BJ (cell line): ENCODE data around the gene LRG1. TPM values are rescaled to one million over a fixed set of nuclear protein-coding genes. Genes with fewer than 3 reads are reported as not detected.

ENCODE experiments used
- CTCF ChIA-PET: fragments of 350-600 bp; formaldehyde crosslinking; extraction: SDS; loops from one replicate; lab custom pipeline; 2021; ENCODE audit warnings: antibody characterized with exemption, inconsistent platforms; lab: Yijun Ruan, JAX
- POLR2A ChIA-PET: fragments of 300-600 bp; sonication (Branson Sonifier 250); formaldehyde crosslinking; extraction: SDS; loops from one replicate; lab custom pipeline; 2021; ENCODE audit warnings: antibody characterized with exemption; lab: Charles Lee
- DNase-seq: peaks from one replicate; pipeline ENCODE4 v3.0.0-alpha.2; 2011; ENCODE audit warnings: low read depth
- H3K27me3 ChIP-seq: 2 replicates; pipeline ENCODE4 v1.6.0; 2011; ENCODE audit warnings: low read length; ENCODE audit not compliant: control insufficient read depth, insufficient read depth
- H3K36me3 ChIP-seq: 2 replicates; pipeline ENCODE4 v1.5.1; 2011; ENCODE audit warnings: low read length; ENCODE audit not compliant: control insufficient read depth, insufficient read depth
- H3K4me3 ChIP-seq: 2 replicates; pipeline ENCODE4 v1.5.1; 2011; ENCODE audit warnings: low read depth, mild to moderate bottlenecking, control low read depth, low read length
- polyA plus RNA-seq: library from polyadenylated mRNA; depleted of rRNA; stranded (reverse); fragments of >200 nt; gene quantifications from 2 replicates; pipeline ENCODE4 v1.2.3, GENCODE V29; 2011
- TF ChIP-seq, protein P1 (sequence below): IDR thresholded peaks from 2 replicates; pipeline ENCODE4 v1.5.1; 2011; ENCODE audit warnings: low read depth, mild to moderate bottlenecking, control low read depth, inconsistent platforms, low read length, moderate library complexity; ENCODE audit not compliant: insufficient read depth

The LRG1 gene
- polyA plus RNA-seq, 1 experiment = 0.02 TPM

DNA sequence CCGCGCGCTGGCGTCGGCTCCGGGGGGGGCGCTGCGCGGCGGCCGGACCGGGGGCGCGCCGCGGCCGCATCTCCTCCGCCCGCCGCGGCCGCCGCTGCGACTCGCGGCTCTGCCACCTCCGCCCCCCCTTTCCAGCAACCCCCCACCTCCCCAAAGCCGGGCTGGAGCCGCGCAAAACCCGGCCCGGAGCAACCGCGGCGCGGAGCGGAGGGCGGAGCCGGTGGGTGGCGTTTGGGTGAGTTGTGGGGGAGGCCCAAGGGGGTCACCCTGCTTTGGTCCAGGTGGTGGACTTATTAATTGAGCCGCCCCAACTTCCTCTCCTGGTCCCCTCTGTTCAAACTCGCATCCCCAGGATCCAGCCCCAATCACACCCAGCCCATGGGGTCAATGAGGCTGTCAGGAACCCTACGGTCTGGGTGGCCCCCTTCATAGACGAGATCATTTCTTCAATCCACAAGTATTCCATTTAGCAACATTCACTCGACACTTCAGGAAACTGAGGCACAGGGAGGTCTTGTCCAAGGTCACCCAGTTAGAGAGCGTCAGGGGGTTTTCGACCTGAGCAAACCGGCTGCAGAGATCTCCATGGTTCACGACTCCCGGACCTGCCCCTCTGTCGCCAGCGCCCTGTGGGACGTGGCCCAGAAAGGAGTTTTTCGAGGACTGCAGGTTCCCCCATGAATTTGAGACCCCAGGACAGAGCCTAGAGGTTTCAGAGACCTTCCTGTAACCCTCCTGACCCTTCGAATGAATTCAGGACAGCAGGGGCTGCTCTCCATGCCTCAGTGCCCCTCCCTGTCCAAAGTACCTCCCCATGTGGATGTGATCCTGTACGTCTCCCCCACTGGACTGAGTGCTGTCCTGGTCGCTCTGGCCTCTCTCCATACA lies 42.1 kb upstream of the LRG1 start:
- Histone ChIP-seq H3K27me3 (peaks cover 35% of the 10 kb centered on the region), H3K4me3 (0 out of 2 replicates have a peak overlapping the region, but pooled peaks have one; percentile 6), H3K36me3 (no peaks in the 10 kb centered on the region)
- no peak for DNase-seq
- CTCF ChIA-PET = no interaction called here
- TF ChIP-seq, protein P1, sequence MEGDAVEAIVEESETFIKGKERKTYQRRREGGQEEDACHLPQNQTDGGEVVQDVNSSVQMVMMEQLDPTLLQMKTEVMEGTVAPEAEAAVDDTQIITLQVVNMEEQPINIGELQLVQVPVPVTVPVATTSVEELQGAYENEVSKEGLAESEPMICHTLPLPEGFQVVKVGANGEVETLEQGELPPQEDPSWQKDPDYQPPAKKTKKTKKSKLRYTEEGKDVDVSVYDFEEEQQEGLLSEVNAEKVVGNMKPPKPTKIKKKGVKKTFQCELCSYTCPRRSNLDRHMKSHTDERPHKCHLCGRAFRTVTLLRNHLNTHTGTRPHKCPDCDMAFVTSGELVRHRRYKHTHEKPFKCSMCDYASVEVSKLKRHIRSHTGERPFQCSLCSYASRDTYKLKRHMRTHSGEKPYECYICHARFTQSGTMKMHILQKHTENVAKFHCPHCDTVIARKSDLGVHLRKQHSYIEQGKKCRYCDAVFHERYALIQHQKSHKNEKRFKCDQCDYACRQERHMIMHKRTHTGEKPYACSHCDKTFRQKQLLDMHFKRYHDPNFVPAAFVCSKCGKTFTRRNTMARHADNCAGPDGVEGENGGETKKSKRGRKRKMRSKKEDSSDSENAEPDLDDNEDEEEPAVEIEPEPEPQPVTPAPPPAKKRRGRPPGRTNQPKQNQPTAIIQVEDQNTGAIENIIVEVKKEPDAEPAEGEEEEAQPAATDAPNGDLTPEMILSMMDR = no peak
- POLR2A ChIA-PET = no interaction called here

DNA sequence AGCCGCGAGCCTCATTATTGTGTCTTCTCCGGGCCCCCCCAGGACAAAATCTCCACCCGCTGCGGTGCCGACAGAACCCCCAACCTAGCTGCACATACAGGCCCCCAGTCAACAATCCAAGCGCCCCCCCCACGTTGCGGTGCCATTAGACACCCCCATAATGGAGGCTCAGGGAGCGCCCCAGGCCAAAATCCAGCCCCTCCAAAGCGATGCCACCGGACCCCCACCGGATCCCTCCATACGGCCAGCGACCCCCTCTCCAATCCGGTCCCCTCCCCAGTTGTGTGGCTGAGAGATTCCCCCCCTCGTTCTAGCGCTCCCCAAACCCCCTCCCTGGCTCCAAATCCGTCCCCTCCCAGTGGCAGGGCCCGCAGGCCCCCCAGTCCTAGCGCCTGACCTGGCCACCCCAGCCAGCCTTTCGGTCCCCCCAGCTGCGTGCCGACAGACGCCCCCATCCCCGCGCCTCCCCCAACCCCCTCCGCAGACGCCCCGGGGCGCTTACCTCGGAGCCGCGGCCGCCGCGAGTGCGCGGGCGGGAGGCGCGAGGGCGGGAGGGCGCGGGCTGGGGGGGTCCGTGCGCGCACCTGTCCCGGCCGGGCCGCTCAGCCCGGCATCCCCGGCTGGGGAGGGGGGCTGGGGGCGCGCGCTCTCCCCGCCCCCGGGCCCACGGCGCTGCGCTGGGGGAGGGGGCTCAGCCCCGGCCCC lies 41.3 kb upstream of the LRG1 start:
- peaks cover 35% of the 10 kb centered on the region for H3K27me3 ChIP-seq
- POLR2A ChIA-PET = no interaction called here
- H3K36me3 ChIP-seq = no peaks in the 10 kb centered on the region
- CTCF ChIA-PET = interaction anchor here (0.7 to 3.0 kb wide), 3 partner anchors 9 to 447 kb away, joined by 4 to 11 read pairs (median 5); no protein-coding TSS in a partner anchor
- peak overlapping the region; percentile 6; the same call in 1 of the 2 replicates for H3K4me3 ChIP-seq
- DNase-seq = no peak
- TF ChIP-seq, protein P1 = no peak

DNA sequence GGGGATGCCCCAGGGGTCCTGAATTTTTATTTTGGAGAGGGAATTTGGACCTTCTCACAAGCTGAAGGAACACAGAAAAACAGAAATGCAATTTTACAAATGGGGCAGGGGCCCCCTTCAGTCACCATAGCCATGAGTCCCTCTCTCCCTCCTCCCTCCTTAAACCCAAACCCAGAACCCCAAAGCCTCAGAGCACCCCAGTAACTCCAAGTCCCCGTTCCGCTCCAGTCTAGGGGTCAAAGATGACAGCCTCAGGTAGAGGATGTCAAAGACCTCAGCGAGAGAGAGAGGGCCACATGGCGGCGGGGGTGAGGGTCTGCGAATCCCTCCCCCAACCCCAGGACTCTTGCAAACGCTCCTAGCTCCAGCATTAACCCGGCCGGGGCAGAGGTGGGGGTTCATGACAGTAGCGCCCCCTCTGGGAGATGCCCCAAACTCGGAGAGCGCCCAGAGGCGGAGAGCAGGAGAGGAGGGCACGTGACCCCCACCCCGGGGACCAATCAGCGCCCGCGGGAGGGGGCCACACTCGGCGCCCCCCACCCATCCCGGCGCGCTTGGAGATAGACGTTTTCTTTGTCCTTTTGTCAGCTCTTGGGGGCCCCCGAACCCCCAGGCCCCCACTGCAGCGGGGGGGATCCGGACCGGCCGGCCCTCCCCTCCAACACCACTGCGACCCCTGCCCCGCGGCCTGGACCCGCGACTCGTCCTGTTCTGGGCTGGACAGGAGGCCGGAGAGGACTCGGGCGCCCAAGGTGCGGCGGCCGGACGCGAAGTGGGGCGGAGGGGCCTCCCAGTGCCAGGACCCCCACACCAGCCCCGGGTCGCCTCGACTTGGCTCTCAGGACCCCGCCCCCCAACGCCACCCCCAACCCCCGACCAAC lies 40.4 kb upstream of the LRG1 start:
- ChIA-PET POLR2A (no interaction called here), CTCF (interaction anchor here (0.6 to 3.0 kb wide), 5 partner anchors 10 to 448 kb away, joined by 3 to 11 read pairs (median 4); no protein-coding TSS in a partner anchor)
- Histone ChIP-seq H3K4me3 (no peak overlapping the region), H3K27me3 (peaks cover 28% of the 10 kb centered on the region), H3K36me3 (no peaks in the 10 kb centered on the region)
- TF ChIP-seq, protein P1 = 0 out of 2 replicates have a peak, but pooled peaks have one; percentile 8
- no peak for DNase-seq

DNA sequence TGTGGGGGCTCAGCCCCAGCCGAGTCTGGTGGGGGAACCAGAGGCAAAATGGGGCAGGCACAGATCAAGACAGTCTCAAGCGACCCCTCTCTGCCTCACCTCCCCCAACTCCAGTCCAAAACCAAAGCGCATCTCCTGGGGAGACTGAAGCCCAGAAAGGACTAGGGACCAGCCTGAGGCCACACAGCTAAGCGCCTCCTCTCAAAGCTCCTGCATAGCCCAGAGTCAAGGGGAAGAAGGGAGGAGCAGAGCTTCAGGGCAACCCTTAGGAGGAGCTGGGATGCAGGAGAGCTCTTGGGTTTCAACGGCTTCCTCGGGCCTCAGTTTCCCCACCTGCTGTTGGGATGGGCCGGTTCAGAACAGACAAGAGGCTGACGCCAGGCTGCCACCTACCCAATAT lies 39.6 kb upstream of the LRG1 start:
- TF ChIP-seq, protein P1 = no peak
- Histone ChIP-seq H3K36me3 (no peaks in the 10 kb centered on the region), H3K27me3 (peaks cover 24% of the 10 kb centered on the region), H3K4me3 (no peak overlapping the region)
- ChIA-PET POLR2A (no interaction called here), CTCF (interaction anchor here (0.6 to 3.0 kb wide), 5 partner anchors 10 to 75 kb away, joined by 3 to 11 read pairs (median 3); no protein-coding TSS in a partner anchor)
- no peak for DNase-seq
